ENCODE data around the gene FAM171A2. TPM values are rescaled to one million over a fixed set of nuclear protein-coding genes. Genes with fewer than 3 reads are reported as not detected.

The FAM171A2 gene
- polyA plus RNA-seq, 3 donors = not detected

- peaks cover 31 to 66% (median 38%) of the 10 kb centered on the region in 3 donors for H3K27me3 Mint-ChIP-seq (ENCODE audit: low read depth in 3 of 3)
- intact Hi-C loops (cut with micrococcal nuclease) = no loop called here
- Histone ChIP-seq H3K36me3 (replicated peaks in 1 of 2; ENCODE audit: control insufficient read depth in 1 of 2, insufficient read depth in 2 of 2, low read length in 2 of 2) (no peaks in the 10 kb centered on the region), H4K20me1 (ENCODE audit: insufficient read depth, low read length) (no peaks in the 10 kb centered on the region), H3K27ac (ENCODE audit: low read depth in 1 of 2, low read length in 2 of 2) (no peak overlapping the region), H3K4me2 (replicated peaks; ENCODE audit: extremely low read depth, low read length, poor library complexity, severe bottlenecking) (no peak overlapping the region), H3K9ac (ENCODE audit: insufficient read depth, low read length, poor library complexity, severe bottlenecking) (no peak overlapping the region), H3K9me3 (replicated peaks in 1 of 2; ENCODE audit: control insufficient read depth in 1 of 2, insufficient read depth in 1 of 2, low read length in 2 of 2) (no peaks in the 10 kb centered on the region), H2AFZ (ENCODE audit: insufficient read depth, low read depth, low read length, poor library complexity, severe bottlenecking) (no peak overlapping the region), H3K4me1 (ENCODE audit: control insufficient read depth in 1 of 2, insufficient read depth in 2 of 2, low read length in 2 of 2) (peaks cover 9 to 24% of the 10 kb centered on the region in 2 donors), H3K79me2 (ENCODE audit: insufficient read depth, low read length) (no peaks in the 10 kb centered on the region), H3K4me3 (replicated peaks in 1 of 3; ENCODE audit: low read depth in 2 of 3, low read length in 3 of 3) (no peak overlapping the region), H3K27me3 (ENCODE audit: control insufficient read depth in 2 of 2, insufficient read depth in 2 of 2, low read length in 2 of 2) (peaks cover 9 to 39% of the 10 kb centered on the region in 2 donors)
- H3K4me1 Mint-ChIP-seq = peaks cover 6% of the 10 kb centered on the region
- no peak overlapping the region for H3K4me3 Mint-ChIP-seq
- H3K36me3 Mint-ChIP-seq = no peaks in the 10 kb centered on the region
- peak overlapping the region in 1 of 7 donors; percentile 77 for H3K27ac Mint-ChIP-seq
- peaks cover 0 to 2% (median 1%) of the 10 kb centered on the region in 7 donors for H3K9me3 Mint-ChIP-seq
- DNase-seq = no peak
- whole genome bisulfite sequencing (ENCODE audit: insufficient coverage) = 40% methylated on average over 4 of the region's 6 CpGs
- no peak for TF ChIP-seq CTCF (IDR thresholded peaks at IDR 0.05)
Measured at GRCh38 chr17:44359006-44359405, 4.6 kb downstream of the FAM171A2 start.

GRCh38 chr17:44358066-44358465, 5.6 kb downstream of the FAM171A2 start:
- no peak overlapping the region for H2AFZ ChIP-seq (ENCODE audit: insufficient read depth, low read depth, low read length, poor library complexity, severe bottlenecking)
- no peaks in the 10 kb centered on the region for H3K79me2 ChIP-seq (ENCODE audit: insufficient read depth, low read length)
- peak overlapping the region in 1 of 7 donors; percentile 7 for H3K27ac Mint-ChIP-seq
- peaks cover 1 to 2% of the 10 kb centered on the region in 2 donors for H3K36me3 Mint-ChIP-seq
- TF ChIP-seq CTCF (IDR thresholded peaks at IDR 0.05) = no peak
- H3K9me3 Mint-ChIP-seq = peaks cover 0 to 2% (median 2%) of the 10 kb centered on the region in 7 donors
- no peak overlapping the region for H3K9ac ChIP-seq (ENCODE audit: insufficient read depth, low read length, poor library complexity, severe bottlenecking)
- peaks cover 2 to 3% of the 10 kb centered on the region in 2 donors for H3K36me3 ChIP-seq (replicated peaks in 1 of 2; ENCODE audit: control insufficient read depth in 1 of 2, insufficient read depth in 2 of 2, low read length in 2 of 2)
- peaks cover 9 to 36% of the 10 kb centered on the region in 2 donors for H3K27me3 ChIP-seq (ENCODE audit: control insufficient read depth in 2 of 2, insufficient read depth in 2 of 2, low read length in 2 of 2)
- H3K27me3 Mint-ChIP-seq (ENCODE audit: low read depth in 3 of 3) = peaks cover 27 to 62% (median 33%) of the 10 kb centered on the region in 3 donors
- H3K4me3 ChIP-seq (replicated peaks in 1 of 3; ENCODE audit: low read depth in 2 of 3, low read length in 3 of 3) = no peak overlapping the region
- H3K4me1 Mint-ChIP-seq = peaks cover 5% of the 10 kb centered on the region
- H4K20me1 ChIP-seq (ENCODE audit: insufficient read depth, low read length) = peaks cover 6% of the 10 kb centered on the region
- WGBS (ENCODE audit: insufficient coverage) = 99% methylated on average over 9 of the region's 9 CpGs
- H3K4me2 ChIP-seq (replicated peaks; ENCODE audit: extremely low read depth, low read length, poor library complexity, severe bottlenecking) = no peak overlapping the region
- no peak for DNase-seq
- intact Hi-C loops (cut with micrococcal nuclease) = no loop called here
- no peak overlapping the region for H3K4me3 Mint-ChIP-seq
- peaks cover 7 to 21% of the 10 kb centered on the region in 2 donors for H3K4me1 ChIP-seq (ENCODE audit: control insufficient read depth in 1 of 2, insufficient read depth in 2 of 2, low read length in 2 of 2)
- no peak overlapping the region for H3K27ac ChIP-seq (ENCODE audit: low read depth in 1 of 2, low read length in 2 of 2)
- no peaks in the 10 kb centered on the region for H3K9me3 ChIP-seq (replicated peaks in 1 of 2; ENCODE audit: control insufficient read depth in 1 of 2, insufficient read depth in 1 of 2, low read length in 2 of 2)

Measured in CD14-positive monocyte (primary cell).